Limb (tissue), 2 donors: ENCODE results near the gene GALNT2.

Experiments
- DNase-seq, 2 donors: peaks; one replicate each; pipeline ENCODE4 v3.0.0-alpha.2; 2016; ENCODE audit errors: extremely low spot score in 2 of 2

GALNT2 gene

DNA sequence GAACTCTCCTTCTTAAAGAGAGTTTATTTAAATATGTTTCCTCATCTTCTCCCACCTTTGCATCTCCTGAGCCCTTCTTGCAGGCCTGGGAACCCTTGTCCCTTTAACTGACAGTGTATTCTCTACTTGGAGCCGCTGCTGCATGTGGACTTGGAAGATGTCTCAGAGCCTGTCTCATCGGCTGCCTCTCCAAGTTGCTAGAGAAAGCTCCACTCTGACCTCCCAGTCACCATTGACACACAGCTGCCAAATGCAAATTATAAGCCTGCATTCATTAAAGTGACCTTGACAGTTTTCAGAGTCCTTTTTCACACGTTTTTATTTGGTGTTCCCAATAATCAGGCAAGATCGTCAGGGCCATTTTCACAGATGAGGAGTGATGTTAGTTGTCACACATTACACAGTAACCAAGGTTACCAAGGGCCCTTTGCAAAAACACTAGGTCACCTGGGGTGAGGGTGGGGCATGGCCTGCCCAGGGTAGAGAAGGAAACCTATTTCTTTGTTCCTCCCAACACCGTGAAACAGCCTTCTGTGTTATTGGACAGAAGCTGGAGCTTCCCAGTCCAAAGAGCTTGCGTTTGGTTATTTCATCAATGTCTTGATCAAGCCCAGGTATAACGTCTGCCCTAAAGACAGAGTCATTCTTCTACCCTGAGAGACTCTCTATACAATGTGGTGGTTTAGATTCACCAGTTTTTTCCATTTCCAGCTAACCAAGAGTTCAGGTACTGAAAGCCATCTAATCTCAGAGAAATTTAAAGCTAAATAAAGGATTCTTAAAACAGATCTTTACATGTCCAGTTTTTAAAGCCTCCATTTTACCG lies 164.1 kb downstream of the GALNT2 start:
- DNase-seq, result no peak

DNA sequence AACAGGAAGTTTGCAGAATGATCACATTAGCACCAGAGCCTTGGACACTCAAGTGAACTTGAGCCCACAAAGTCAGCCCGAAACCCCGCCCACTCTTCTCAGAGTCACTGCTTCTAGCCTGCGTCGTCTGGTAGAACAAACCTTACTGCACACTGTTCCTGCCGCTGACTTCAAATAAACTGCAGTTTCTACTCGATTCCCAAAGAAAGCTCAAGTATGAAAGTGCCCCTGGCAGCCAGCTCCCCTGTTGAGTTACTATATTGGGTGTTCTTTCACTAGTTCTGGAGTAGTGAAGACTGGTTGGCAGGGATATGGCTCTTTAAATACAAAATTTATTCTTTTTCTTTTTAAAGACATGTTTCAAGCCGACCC lies 164.7 kb downstream of the GALNT2 start:
- no peak for DNase-seq

GRCh38 chr1:230232371-230232771 lies 165.3 kb downstream of the GALNT2 start:
- DNase-seq, result no peak

DNA sequence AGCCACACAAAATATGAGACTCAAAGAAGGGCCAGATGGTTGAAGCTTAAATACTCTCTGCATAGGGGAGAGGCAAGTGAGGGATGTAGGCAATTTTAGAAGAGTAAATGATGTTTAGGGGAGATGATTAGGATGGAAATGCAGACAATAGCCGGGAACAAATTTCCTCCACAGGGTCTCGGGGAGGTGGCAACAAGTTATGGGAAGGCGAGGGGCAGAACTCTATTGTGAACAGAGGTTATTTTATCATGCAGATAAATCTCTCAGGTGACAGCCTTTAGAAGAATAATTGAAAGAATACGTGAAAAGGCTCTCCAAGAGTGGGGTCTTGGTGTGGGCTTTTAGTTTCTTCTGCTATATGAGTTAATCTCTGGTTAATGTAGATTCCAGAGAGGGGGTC lies 166.7 kb downstream of the GALNT2 start:
- DNase-seq, result no peak

GRCh38 chr1:230235876-230236275 lies 168.8 kb downstream of the GALNT2 start:
- no peak for DNase-seq

DNA sequence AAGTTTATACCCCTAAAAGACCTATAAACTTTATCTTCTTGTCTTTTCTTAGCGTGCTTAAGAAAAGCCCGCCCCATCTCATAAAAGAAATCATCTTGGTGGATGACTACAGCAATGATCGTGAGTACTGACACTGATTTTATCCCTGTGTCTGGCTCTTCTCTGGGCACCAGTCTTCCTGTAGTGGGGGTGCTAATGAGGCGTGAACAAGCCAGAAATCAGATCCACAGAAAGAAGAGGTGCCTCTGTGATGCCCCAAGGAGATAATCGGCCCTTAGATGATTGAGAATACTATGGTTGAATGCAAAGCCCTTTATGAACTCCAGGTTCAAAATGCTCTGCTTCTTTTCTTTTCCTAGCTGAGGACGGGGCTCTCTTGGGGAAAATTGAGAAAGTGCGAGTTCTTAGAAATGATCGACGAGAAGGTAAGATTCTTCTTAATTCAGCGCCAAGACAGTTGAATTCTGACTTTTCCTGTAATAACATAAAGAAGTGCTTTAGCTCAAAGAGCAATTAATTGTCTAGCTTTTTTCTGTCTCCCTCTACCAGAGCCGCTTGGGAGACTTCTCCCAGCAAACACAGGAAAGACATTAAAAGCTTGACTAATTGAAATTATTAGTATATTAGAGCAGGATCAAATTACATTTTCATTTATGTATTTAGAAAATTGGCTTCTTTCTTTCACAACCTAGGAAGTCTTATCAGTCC lies 169.4 kb downstream of the GALNT2 start:
- DNase-seq, result no peak

- DNase-seq, result no peak
These were observed 170.0 kb downstream of the GALNT2 start for GRCh38 chr1:230237009-230237370.

DNA sequence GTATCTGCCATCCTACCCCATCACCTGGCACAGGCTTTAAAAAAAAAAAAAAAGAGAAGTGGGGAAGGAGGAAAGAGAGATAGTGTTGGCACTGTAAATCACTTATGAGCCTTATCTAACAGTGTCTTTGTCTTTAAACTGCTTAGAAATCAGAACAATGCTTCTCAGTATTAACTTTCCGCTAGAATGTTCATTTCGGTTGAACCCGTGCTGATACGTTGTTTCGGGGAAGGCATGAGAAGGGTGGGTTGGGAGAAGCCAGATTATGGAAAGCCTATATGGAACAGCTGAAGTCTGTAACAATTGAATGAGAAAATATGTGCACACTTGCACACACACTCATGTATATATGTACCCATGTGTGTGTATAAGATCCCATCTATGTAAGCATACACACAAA lies 170.8 kb downstream of the GALNT2 start:
- DNase-seq, result no peak

DNA sequence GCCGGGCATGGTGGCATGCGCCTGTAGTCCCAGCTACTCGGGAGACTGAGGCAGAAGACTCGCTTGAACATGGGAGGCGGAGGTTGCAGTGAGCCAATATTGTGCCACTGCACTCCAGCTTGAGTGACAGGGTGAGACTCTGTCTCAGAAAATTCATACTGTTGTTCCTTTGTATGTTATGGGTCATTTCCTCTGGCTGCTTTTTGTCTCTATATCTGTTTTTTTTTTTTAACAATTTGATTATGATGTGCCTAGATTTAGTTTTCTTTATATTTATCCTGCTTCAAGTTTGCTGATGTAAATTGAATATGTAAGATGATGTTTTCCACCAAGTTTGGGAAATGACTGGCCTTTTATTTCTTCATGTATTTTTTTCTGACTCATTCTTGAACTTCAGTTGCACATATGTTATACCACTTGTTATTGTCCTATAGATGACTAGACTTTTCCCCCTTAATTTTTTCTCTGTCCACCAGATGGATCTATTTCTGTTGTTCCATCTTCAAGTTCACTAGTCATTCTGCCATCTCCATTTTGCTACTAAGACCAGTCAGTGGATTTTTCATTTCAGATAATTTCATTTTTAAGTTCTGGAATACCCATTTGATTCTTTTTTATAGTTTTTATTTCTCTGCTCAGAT lies 173.5 kb downstream of the GALNT2 start:
- no peak for DNase-seq

GRCh38 chr1:230242326-230242725 lies 175.3 kb downstream of the GALNT2 start:
- DNase-seq, result no peak

DNA sequence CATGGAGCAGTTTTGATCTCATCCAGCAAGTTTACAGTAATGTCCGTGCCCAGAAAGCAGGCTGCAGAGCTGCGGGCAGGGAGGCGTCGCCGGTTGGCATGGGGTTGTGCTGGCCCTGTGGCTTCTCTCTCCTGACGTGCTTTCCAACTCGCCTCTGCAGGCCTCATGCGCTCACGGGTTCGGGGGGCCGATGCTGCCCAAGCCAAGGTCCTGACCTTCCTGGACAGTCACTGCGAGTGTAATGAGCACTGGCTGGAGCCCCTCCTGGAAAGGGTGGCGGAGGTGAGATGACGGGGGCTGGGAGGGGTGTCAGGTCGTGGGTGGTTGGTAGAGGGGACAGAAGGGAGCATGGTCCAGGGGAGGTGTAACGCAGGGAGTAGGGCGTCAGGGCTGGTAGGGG lies 176.1 kb downstream of the GALNT2 start:
- DNase-seq, result no peak

GRCh38 chr1:230243583-230244353 lies 176.7 kb downstream of the GALNT2 start:
- no peak for DNase-seq

DNA sequence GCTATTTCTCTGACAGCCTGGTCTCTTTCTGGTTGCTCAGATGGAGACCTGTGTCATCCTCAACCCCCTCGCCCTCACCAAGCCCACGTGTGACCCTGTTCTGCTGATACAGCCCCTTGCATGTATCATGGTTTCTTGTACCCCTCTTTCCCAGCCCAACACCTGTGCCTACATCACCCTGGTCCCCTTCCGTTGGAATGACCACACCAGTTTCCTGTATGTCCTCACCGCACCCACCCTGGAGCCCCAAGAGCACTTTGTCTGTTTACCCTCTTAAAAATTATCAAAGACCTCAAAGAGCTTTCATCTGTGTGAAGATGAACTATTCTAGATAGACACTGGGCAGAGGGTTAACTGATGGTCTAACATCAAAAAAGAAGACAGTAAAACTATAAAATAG lies 179.5 kb downstream of the GALNT2 start:
- DNase-seq, result no peak

- no peak for DNase-seq
These were observed 181.2 kb downstream of the GALNT2 start for GRCh38 chr1:230248016-230248888.

DNA sequence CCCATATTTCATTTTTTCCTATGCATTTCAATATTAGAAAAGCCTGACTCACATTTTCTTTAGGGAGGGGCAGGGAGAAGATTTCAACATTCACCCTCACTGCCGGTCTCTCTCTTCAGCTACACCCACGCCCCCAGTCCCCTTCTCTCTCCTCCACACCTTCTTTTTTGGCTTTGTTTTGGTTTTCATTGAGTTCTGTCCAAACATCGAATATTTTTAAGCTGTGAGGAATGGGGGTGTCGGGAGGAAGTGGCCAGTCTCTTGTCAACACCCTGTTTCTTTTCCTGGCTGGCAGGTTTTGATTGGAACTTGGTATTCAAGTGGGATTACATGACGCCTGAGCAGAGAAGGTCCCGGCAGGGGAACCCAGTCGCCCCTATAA lies 181.8 kb downstream of the GALNT2 start:
- DNase-seq, result no peak

DNA sequence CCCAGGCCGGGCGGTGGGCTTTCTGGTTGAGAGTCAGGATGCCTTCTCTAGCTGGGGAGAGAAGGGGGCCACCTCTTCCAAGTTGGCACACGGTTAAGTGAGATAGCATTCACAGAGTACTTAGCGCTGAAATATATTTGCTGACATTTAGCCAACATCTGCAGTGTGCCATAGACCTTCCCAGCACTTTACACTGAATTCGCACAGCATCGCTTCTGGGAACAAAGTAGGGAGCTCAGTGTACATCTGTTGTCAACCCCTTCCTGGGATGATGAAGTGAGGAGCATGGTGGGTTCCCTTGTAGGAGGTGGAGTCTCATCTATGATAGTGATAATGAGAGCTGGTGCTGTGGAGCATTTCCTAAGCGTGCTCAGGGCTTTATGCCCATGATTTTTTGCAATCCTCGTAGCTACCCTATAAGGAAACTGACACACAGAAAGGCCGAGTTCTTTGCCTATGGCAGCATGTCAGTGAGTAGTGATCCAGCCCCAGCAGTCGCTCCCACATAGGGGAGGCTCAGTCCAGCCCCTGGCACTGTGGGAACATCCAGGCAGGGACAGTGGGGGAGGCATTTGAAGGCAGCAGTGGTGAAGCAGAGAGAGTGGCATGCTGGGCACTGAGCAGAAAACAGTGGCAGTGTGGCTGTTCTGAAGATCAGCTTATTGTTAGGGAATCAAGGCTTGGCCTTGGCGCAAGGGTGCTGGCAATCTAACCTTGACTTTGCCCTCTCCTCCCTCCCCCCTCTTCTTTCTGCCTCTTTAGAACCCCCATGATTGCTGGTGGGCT lies 182.8 kb downstream of the GALNT2 start:
- DNase-seq, result no peak

- no peak for DNase-seq
These were observed 183.6 kb downstream of the GALNT2 start for GRCh38 chr1:230250666-230251065.

DNA sequence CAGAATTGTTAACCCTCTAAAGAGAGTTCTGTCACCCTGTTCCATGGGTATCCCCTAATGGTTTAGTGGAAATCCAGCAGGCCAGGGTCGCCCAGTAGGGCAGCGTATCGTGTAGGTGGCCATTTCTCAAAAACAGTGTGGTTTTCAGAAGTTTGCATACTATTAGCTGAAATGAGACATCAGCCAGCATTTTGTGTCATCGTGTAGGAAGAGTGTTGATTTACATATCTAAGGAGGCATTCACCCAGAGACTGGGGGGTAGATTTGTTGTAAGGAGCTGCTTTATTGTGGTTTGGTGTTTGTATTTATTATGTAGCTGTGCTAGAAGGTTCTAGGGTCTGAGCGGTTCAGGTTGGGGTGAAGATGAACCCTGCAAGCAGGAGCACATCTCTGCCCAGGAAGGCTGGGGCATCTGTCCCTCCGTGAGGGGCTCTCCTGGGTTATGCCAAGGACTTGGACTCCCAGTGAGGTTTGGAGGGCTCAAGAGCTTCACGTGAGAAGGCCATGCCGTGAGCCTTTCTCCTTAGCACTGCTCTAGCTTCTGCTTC lies 184.7 kb downstream of the GALNT2 start:
- DNase-seq, result no peak

GRCh38 chr1:230253150-230253549 lies 186.1 kb downstream of the GALNT2 start:
- DNase-seq, result no peak

DNA sequence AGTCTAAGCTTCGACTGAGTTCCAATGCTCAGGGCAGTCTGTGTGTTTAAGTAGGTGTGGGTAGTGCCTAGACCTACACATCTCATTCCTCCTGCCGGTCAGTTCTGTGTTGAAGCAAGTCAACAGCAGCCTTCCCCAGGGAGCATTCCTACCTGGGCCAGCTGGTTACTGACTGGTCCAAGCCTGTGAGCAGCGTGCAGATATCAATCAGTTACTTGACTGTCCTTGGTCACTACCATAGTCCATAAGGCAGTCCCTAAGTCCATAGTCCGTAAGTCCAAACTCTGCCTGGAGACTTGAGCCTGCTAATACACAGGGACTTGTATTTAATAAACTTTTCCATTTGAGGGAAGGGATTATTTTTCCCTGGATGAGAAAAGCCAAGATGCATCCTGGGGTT lies 187.2 kb downstream of the GALNT2 start:
- no peak for DNase-seq
